ENCODE results near the gene ZNF157. TPM values are rescaled to one million over a fixed set of nuclear protein-coding genes. Genes with fewer than 3 reads are reported as not detected.

The ZNF157 gene
- total RNA-seq, 4 donors from 2014 or later: 0.09 to 0.26 (median 0.25) TPM; not detected in 1

GRCh38 chrX:47413179-47413594 lies 42.8 kb downstream of the ZNF157 start:
- H3K36me3 ChIP-seq: no peaks in the 10 kb centered on the region
- in situ Hi-C loops (cut with MboI; ENCODE audit: low sequenced_read_pairs in 4 of 4) (no loop called here), intact Hi-C loops (cut with DNase I; ENCODE audit: low total_unique reads) (no loop called here)
- DNase-seq (no peak), ATAC-seq (no peak)
- H3K27me3 ChIP-seq: no peaks in the 10 kb centered on the region
- H3K9me3 ChIP-seq: peaks cover 0 to 36% (median 3%) of the 10 kb centered on the region in 3 donors
- no peak overlapping the region for H3K27ac ChIP-seq
- H3K4me3 ChIP-seq: no peak overlapping the region
- TF ChIP-seq CTCF (IDR thresholded peaks at IDR 0.05 in 4 of 5, conservative IDR thresholded peaks at IDR 0.05 in 1 of 5) (no peak), POLR2A (IDR thresholded peaks at IDR 0.05) (no peak)
- H3K4me1 ChIP-seq: no peaks in the 10 kb centered on the region

GRCh38 chrX:47420265-47420664 lies 49.9 kb downstream of the ZNF157 start:
- H3K4me1 ChIP-seq: no peaks in the 10 kb centered on the region
- no peaks in the 10 kb centered on the region for H3K36me3 ChIP-seq
- intact Hi-C loops (cut with DNase I; ENCODE audit: low total_unique reads) (no loop called here), in situ Hi-C loops (cut with MboI; ENCODE audit: low sequenced_read_pairs in 4 of 4) (no loop called here)
- no peak for TF ChIP-seq POLR2A (IDR thresholded peaks at IDR 0.05)
- TF ChIP-seq CTCF (IDR thresholded peaks at IDR 0.05 in 4 of 5, conservative IDR thresholded peaks at IDR 0.05 in 1 of 5): no peak
- ATAC-seq (no peak), DNase-seq (no peak)
- H3K27me3 ChIP-seq: no peaks in the 10 kb centered on the region
- H3K27ac ChIP-seq: no peak overlapping the region
- H3K9me3 ChIP-seq: peaks cover 0 to 4% (median 0%) of the 10 kb centered on the region in 3 donors
- H3K4me3 ChIP-seq: no peak overlapping the region

GRCh38 chrX:47420962-47421361 lies 50.6 kb downstream of the ZNF157 start:
- no peak for ATAC-seq
- TF ChIP-seq POLR2A (IDR thresholded peaks at IDR 0.05): no peak
- TF ChIP-seq CTCF (IDR thresholded peaks at IDR 0.05 in 4 of 5, conservative IDR thresholded peaks at IDR 0.05 in 1 of 5): no peak
- no peak overlapping the region for H3K4me3 ChIP-seq
- DNase-seq: no peak
- no peaks in the 10 kb centered on the region for H3K27me3 ChIP-seq
- H3K27ac ChIP-seq: no peak overlapping the region
- H3K36me3 ChIP-seq: no peaks in the 10 kb centered on the region
- H3K9me3 ChIP-seq: no peaks in the 10 kb centered on the region
- intact Hi-C loops (cut with DNase I; ENCODE audit: low total_unique reads) (no loop called here), in situ Hi-C loops (cut with MboI; ENCODE audit: low sequenced_read_pairs in 4 of 4) (no loop called here)
- H3K4me1 ChIP-seq: no peaks in the 10 kb centered on the region

GRCh38 chrX:47422444-47422843 lies 52.1 kb downstream of the ZNF157 start:
- intact Hi-C loops (cut with DNase I; ENCODE audit: low total_unique reads): no loop called here
- TF ChIP-seq CTCF (IDR thresholded peaks at IDR 0.05 in 4 of 5, conservative IDR thresholded peaks at IDR 0.05 in 1 of 5): no peak
- TF ChIP-seq POLR2A (IDR thresholded peaks at IDR 0.05): no peak
- no peak overlapping the region for H3K27ac ChIP-seq
- no peaks in the 10 kb centered on the region for H3K36me3 ChIP-seq
- ATAC-seq (no peak), DNase-seq (no peak)
- no peaks in the 10 kb centered on the region for H3K27me3 ChIP-seq
- no peaks in the 10 kb centered on the region for H3K9me3 ChIP-seq
- in situ Hi-C loops (cut with MboI; ENCODE audit: low sequenced_read_pairs in 4 of 4): no loop called here
- no peak overlapping the region for H3K4me3 ChIP-seq
- H3K4me1 ChIP-seq: no peaks in the 10 kb centered on the region

GRCh38 chrX:47430925-47431324 lies 60.5 kb downstream of the ZNF157 start:
- DNase-seq (no peak), ATAC-seq (no peak)
- Histone ChIP-seq H3K36me3 (no peaks in the 10 kb centered on the region), H3K4me3 (no peak overlapping the region), H3K9me3 (no peaks in the 10 kb centered on the region), H3K4me1 (no peaks in the 10 kb centered on the region), H3K27ac (no peak overlapping the region), H3K27me3 (no peaks in the 10 kb centered on the region)
- intact Hi-C loops (cut with DNase I; ENCODE audit: low total_unique reads): no loop called here
- in situ Hi-C loops (cut with MboI; ENCODE audit: low sequenced_read_pairs in 4 of 4): no loop called here
- TF ChIP-seq POLR2A (IDR thresholded peaks at IDR 0.05) (no peak), CTCF (IDR thresholded peaks at IDR 0.05 in 4 of 5, conservative IDR thresholded peaks at IDR 0.05 in 1 of 5) (no peak)
